ENCODE measurements around the gene FOSB.

FOSB gene

DNA sequence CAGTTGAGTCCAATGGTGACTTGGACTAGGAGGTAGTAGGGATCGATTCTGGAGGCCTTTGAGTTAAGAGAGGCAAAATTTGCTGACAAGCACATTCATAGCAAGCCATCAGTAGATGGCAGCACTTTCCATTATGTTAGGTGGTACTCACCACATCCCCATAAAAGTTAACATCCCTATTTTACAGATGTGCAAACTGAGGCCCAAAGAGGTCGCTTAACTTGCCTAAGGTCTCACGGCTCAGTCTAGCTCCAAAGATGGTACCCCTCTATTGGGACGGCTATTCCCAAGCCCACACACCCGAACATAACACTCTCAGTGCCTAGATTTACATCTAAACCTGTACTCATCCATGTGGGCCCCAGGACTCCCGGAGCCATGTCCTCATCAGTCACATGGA, 21.5 kb upstream of the FOSB start:
- TF ChIP-seq, protein P1, sequence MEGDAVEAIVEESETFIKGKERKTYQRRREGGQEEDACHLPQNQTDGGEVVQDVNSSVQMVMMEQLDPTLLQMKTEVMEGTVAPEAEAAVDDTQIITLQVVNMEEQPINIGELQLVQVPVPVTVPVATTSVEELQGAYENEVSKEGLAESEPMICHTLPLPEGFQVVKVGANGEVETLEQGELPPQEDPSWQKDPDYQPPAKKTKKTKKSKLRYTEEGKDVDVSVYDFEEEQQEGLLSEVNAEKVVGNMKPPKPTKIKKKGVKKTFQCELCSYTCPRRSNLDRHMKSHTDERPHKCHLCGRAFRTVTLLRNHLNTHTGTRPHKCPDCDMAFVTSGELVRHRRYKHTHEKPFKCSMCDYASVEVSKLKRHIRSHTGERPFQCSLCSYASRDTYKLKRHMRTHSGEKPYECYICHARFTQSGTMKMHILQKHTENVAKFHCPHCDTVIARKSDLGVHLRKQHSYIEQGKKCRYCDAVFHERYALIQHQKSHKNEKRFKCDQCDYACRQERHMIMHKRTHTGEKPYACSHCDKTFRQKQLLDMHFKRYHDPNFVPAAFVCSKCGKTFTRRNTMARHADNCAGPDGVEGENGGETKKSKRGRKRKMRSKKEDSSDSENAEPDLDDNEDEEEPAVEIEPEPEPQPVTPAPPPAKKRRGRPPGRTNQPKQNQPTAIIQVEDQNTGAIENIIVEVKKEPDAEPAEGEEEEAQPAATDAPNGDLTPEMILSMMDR (IDR thresholded peaks at IDR 0.05; ENCODE audit: unreplicated experiment in 3 of 3) = peak in 1 of 3 experiments; percentile 27
- peak overlapping the region in 2 of 3 experiments; percentile 44 to 76 for H3K27ac Mint-ChIP-seq
- peaks cover 40% of the 10 kb centered on the region for H3K4me1 Mint-ChIP-seq
- H3K27me3 Mint-ChIP-seq (ENCODE audit: low read depth) = no peaks in the 10 kb centered on the region
- no peaks in the 10 kb centered on the region for H3K36me3 Mint-ChIP-seq (ENCODE audit: low read depth)
- H3K4me3 Mint-ChIP-seq = peak overlapping the region; percentile 43 to 65 (median 51)
- no peaks in the 10 kb centered on the region for H3K9me3 Mint-ChIP-seq

DNA sequence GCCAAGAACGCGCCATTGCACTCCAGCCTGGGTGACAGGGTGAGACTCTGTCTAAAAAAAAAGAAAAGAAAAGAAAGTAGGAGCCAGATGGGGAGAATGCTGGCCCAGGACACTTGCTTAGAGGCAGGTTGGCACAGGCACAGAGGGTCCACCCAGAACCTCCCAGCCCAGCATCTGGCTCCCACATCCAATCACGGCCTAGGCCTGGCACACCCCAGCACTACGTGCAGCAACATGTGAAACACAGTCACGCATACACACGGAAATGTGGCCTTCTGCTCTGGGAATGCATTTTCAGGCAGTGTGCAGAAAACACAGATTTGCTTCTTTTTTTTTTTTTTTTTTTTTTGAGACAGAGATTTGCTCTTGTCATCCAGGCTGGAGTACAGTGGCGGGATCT, 20.9 kb upstream of the FOSB start:
- no peaks in the 10 kb centered on the region for H3K36me3 Mint-ChIP-seq (ENCODE audit: low read depth)
- H3K4me3 Mint-ChIP-seq = no peak overlapping the region
- H3K27me3 Mint-ChIP-seq (ENCODE audit: low read depth) = peaks cover 2% of the 10 kb centered on the region
- H3K27ac Mint-ChIP-seq = no peak overlapping the region
- TF ChIP-seq, protein P1 (IDR thresholded peaks at IDR 0.05; ENCODE audit: unreplicated experiment in 3 of 3) = no peak
- no peaks in the 10 kb centered on the region for H3K9me3 Mint-ChIP-seq
- peaks cover 46% of the 10 kb centered on the region for H3K4me1 Mint-ChIP-seq

DNA sequence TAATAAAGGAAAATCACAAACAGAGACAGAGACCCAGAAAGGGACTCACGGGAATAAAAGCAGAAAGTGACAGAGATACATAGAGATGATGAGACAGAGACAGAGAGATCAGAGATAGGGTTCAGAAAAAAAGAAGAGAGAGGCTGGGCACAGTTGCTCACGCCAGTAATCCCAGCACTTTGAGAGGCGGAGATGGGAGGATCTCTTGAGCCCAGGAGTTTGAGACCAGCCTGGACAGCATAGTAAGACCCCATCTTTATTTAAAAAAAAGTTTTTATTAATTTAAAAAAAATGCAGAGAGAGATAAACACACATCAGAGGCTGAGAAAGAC, 19.4 kb upstream of the FOSB start:
- TF ChIP-seq, protein P1 (IDR thresholded peaks at IDR 0.05; ENCODE audit: unreplicated experiment in 3 of 3) = no peak
- Mint-ChIP-seq H3K4me3 (peak overlapping the region; percentile 22 to 75 (median 64)), H3K9me3 (no peaks in the 10 kb centered on the region), H3K27ac (no peak overlapping the region), H3K27me3 (ENCODE audit: low read depth) (peaks cover 8% of the 10 kb centered on the region), H3K4me1 (peaks cover 40% of the 10 kb centered on the region), H3K36me3 (ENCODE audit: low read depth) (no peaks in the 10 kb centered on the region)

DNA sequence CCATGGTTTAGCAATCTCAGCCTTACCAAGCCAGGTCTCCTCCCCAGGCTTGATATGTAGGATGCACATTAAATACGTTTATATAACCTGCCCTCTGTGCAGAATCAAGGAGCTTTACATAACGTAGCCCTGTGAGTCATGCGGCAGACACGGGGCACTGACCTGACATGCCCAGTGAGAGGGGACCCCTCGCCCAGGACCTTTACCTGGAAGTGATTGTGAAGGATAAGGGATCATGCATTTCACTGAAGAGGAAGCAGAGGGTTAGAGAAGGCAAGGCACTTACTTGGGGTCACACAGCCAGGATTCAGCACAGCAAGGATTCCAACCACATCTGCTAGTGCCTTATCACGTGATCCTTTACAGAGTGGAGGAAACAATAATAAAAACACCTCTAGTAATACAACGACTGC, 18.9 kb upstream of the FOSB start:
- no peaks in the 10 kb centered on the region for H3K9me3 Mint-ChIP-seq
- peaks cover 8% of the 10 kb centered on the region for H3K27me3 Mint-ChIP-seq (ENCODE audit: low read depth)
- peaks cover 41% of the 10 kb centered on the region for H3K4me1 Mint-ChIP-seq
- H3K27ac Mint-ChIP-seq = peak overlapping the region; percentile 22 to 35 (median 29)
- no peaks in the 10 kb centered on the region for H3K36me3 Mint-ChIP-seq (ENCODE audit: low read depth)
- H3K4me3 Mint-ChIP-seq = peak overlapping the region; percentile 73 to 80 (median 80)
- TF ChIP-seq, protein P1 (IDR thresholded peaks at IDR 0.05; ENCODE audit: unreplicated experiment in 3 of 3) = no peak

DNA sequence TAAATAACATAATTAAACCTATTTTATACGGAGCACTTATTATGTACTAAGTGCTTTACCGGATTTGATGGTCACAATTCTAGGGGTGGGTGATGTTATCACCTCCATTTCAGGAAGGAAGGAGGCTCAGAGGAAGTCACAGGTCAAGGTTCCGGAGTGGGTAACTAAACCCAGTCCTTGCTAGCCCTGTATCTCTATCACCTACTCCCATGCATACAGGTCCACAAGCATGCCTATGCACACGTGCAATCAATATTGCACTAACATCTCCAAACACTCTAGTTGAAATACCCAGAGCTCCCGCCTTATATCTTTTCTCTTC, 17.8 kb upstream of the FOSB start:
- Mint-ChIP-seq H3K4me1 (peaks cover 38% of the 10 kb centered on the region), H3K36me3 (ENCODE audit: low read depth) (no peaks in the 10 kb centered on the region), H3K27me3 (ENCODE audit: low read depth) (peaks cover 8% of the 10 kb centered on the region), H3K4me3 (peak overlapping the region; percentile 93 to 97 (median 94)), H3K9me3 (no peaks in the 10 kb centered on the region), H3K27ac (peak overlapping the region; percentile 91 to 95 (median 94))
- TF ChIP-seq, protein P1 (IDR thresholded peaks at IDR 0.05; ENCODE audit: unreplicated experiment in 3 of 3) = no peak

DNA sequence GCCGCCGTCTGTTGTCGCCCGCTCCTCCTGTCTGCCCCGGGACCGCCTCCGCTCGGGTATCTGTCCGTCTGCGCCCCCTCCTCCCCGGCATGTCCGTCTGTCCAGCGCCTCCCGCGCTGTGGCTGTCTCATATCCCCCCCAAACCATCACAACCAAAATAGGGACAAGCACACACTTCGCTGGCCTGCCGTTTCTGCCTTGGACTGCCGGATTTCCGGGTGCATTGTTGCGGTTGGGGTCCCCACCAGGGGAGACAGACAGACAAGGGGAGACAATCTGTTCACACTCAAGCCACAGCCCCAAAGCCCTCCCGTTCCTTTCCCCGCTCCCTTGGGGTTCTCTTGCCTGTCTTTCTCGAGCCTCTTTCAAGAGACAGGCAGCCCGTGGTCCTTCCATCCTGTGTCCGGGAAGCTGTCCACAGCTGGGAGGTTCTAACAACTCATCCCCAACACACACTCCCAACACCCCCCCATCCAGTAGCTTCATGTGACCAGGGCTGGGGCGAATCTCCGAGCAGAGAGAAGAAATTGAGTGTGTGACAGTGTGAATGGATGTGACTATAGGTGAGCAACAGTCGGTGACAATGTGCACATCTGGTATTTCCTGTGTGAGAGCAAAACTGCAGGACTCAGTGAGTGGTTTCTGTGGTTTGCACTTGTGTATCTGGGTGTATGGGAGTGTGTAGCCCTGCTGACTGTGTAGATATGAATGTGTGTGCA, 16.5 kb upstream of the FOSB start:
- Mint-ChIP-seq H3K9me3 (no peaks in the 10 kb centered on the region), H3K4me1 (peaks cover 50% of the 10 kb centered on the region), H3K27me3 (ENCODE audit: low read depth) (peaks cover 11% of the 10 kb centered on the region), H3K27ac (peak overlapping the region; percentile 60 to 96 (median 70)), H3K4me3 (peak overlapping the region; percentile 87 to 88 (median 87)), H3K36me3 (ENCODE audit: low read depth) (no peaks in the 10 kb centered on the region)
- TF ChIP-seq, protein P1 (IDR thresholded peaks at IDR 0.05; ENCODE audit: unreplicated experiment in 3 of 3) = no peak
